ENCODE results near the gene NDC80.

GRCh38 chr18:2531751-2532150 is 39.6 kb upstream of the NDC80 start:
- TF ChIP-seq CTCF (conservative IDR thresholded peaks at IDR 0.05) (no peak), EZH2 (IDR thresholded peaks at IDR 0.05; ENCODE audit: low read depth) (no peak)

Data from PC-9 (cell line).